GM12878 (cell line): ENCODE measurements around the gene LTB4R. TPM values are rescaled to one million over a fixed set of nuclear protein-coding genes. Genes with fewer than 3 reads are reported as not detected.

Experiments
- ASH2L ChIP-seq: fragments of 300-600, 200-600 bp; sonication (generic); IDR thresholded peaks from 2 replicates; pipeline ENCODE4 v1.6.1; 2017; ENCODE audit warnings: low read depth, mild to moderate bottlenecking, borderline replicate concordance
- ATF7 ChIP-seq: fragments of 450-650 bp; IDR thresholded peaks from 2 replicates; pipeline ENCODE4 v1.6.1; 2016; ENCODE audit warnings: low read depth, mild to moderate bottlenecking
- BCL11A ChIP-seq: IDR thresholded peaks from 2 replicates; pipeline ENCODE4 v1.6.1; 2011; ENCODE audit warnings: low read depth, low read length
- CEBPB ChIP-seq, 2 experiments: fragments of 150-350 bp in 1 of 2; IDR thresholded peaks; 2 replicates each; pipeline ENCODE4 v1.6.1; 2012 to 2014; ENCODE audit warnings: low read depth in 2 of 2, low read length in 2 of 2, borderline replicate concordance in 1 of 2, inconsistent platforms in 1 of 2
- CHD1 ChIP-seq: IDR thresholded peaks from 2 replicates; pipeline ENCODE4 v1.6.1; 2012; ENCODE audit warnings: low read depth, low read length, improper control_type of control experiment
- CREB1 ChIP-seq: IDR thresholded peaks from 2 replicates; pipeline ENCODE4 v1.6.1; 2012; ENCODE audit warnings: low read depth, mild to moderate bottlenecking, inconsistent platforms
- GATAD2B ChIP-seq: fragments of 450-650 bp; conservative IDR thresholded peaks from 2 replicates; pipeline ENCODE4 v1.6.1; 2017; ENCODE audit warnings: low read depth, mild to moderate bottlenecking, moderate library complexity
- IRF3 ChIP-seq: fragments of 450-650 bp; IDR thresholded peaks from 2 replicates; pipeline ENCODE4 v1.6.1; 2014; ENCODE audit warnings: mild to moderate bottlenecking
- JUNB ChIP-seq: IDR thresholded peaks from 2 replicates; pipeline ENCODE4 v1.6.1; 2016; ENCODE audit warnings: antibody characterized with exemption, mild to moderate bottlenecking
- JUND ChIP-seq: IDR thresholded peaks from 2 replicates; pipeline ENCODE4 v1.6.1; 2012; ENCODE audit warnings: low read depth, mild to moderate bottlenecking, low read length, improper control_type of control experiment, moderate library complexity
- LARP7 ChIP-seq: fragments of 450-650 bp; IDR thresholded peaks from 2 replicates; pipeline ENCODE4 v1.6.1; 2017; ENCODE audit warnings: mild to moderate bottlenecking
- MTA3 ChIP-seq: IDR thresholded peaks from 2 replicates; pipeline ENCODE4 v1.6.1; 2012; ENCODE audit warnings: low read length, inconsistent platforms, borderline replicate concordance
- NBN ChIP-seq: fragments of 450-650 bp; IDR thresholded peaks from 2 replicates; pipeline ENCODE4 v1.6.1; 2016
- PBX3 ChIP-seq: IDR thresholded peaks from 2 replicates; pipeline ENCODE4 v1.6.1; 2011; ENCODE audit warnings: mild to moderate bottlenecking, low read depth, low read length, moderate library complexity; ENCODE audit not compliant: insufficient replicate concordance
- PML ChIP-seq: IDR thresholded peaks from 2 replicates; pipeline ENCODE4 v1.6.1; 2012; ENCODE audit warnings: low read length, inconsistent platforms
- POLR2AphosphoS2 ChIP-seq: IDR thresholded peaks from 2 replicates; pipeline ENCODE4 v1.6.1; 2011; ENCODE audit warnings: low read depth, mild to moderate bottlenecking, low read length, improper control_type of control experiment, moderate library complexity
- RELA ChIP-seq: fragments of 450-650 bp; IDR thresholded peaks from 2 replicates; pipeline ENCODE4 v1.8.0; 2014; ENCODE audit warnings: borderline replicate concordance; ENCODE audit not compliant: partially characterized antibody
- REST ChIP-seq: IDR thresholded peaks from 2 replicates; pipeline ENCODE4 v1.6.1; 2012; ENCODE audit warnings: mild to moderate bottlenecking, low read depth, low read length
- USF1 ChIP-seq: IDR thresholded peaks from 2 replicates; pipeline ENCODE4 v1.6.1; 2011; ENCODE audit warnings: borderline replicate concordance, low read depth, mild to moderate bottlenecking, moderate library complexity, mixed read lengths, low read length; ENCODE audit not compliant: insufficient read depth; ENCODE audit errors: extremely low read length
- ZNF24 ChIP-seq: fragments of 450-650 bp; IDR thresholded peaks from 2 replicates; pipeline ENCODE4 v1.6.1; 2017; ENCODE audit warnings: antibody characterized with exemption, mild to moderate bottlenecking
- polyA plus RNA-seq, 11 experiments: library from polyadenylated mRNA; depleted of rRNA in 4 of 11; unstranded in 6 of 11; stranded (reverse) in 5 of 11; fragments of >200 nt; fragmentation: Nextera tagmentation in 4 of 11; fragmentation: Illumina TruSeq in 1 of 11; extraction: Ambion mirVana in 4 of 11; extraction: Trizol in 1 of 11; gene quantifications; 1 replicate in 1 of 11; 2 replicates in 10 of 11; pipeline versions ENCODE4 v1.2.1 to v1.2.3, GENCODE V29; 2011 to 2016; ENCODE audit warnings: inconsistent platforms in 2 of 11, missing spikeins in 2 of 11, low read depth in 1 of 11
- total RNA-seq, 4 experiments: library from RNA; depleted of rRNA in 3 of 4; stranded (reverse); fragments of >200 nt in 3 of 4; fragmentation: Illumina TruSeq in 1 of 4; extraction: Trizol in 1 of 4; gene quantifications; 2 replicates each; pipeline versions ENCODE4 v1.2.1 to v1.2.3, GENCODE V29; 2013 to 2021
- TF ChIP-seq, protein P1 (sequence below): fragments of 450-650 bp; IDR thresholded peaks from 2 replicates; pipeline ENCODE4 v1.6.1; 2017; ENCODE audit warnings: mild to moderate bottlenecking, low read depth, inconsistent platforms; ENCODE audit not compliant: poor library complexity, severe bottlenecking
- TF ChIP-seq, protein P2 (sequence below): IDR thresholded peaks from 2 replicates; pipeline ENCODE4 v1.6.1; 2012; ENCODE audit warnings: low read depth, low read length, improper control_type of control experiment

The LTB4R gene
- total and polyA plus RNA-seq, 10 of the 15 experiments (the other 5 are each of a cell fraction or from before 2014, with no cell fraction given): 1.2 to 14.0 (median 4.0) TPM

DNA sequence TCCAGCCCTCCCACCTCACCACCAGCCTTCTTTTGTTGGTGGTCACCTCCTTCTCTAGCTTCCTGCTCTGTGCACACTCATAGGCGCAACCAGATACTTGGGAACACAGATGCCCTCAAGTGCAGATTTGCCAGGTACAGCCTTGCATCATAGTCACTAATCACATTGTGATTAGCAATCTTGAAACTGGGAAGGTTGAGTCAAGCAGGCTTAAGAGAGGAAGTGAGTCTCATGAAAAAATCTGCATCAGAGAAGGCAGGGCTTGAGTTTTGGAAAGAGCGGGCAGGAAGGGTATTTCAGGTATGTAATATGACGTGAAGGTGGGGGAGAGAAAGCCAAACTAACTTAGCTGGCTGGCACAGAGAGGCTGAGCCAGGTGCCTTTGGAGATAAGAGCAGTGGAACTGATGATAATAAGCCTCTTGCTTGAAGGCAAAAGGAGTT is 37.2 kb upstream of the LTB4R start (continued):
- TF ChIP-seq PML (0 out of 2 replicates have a peak, but pooled peaks have one; percentile 30), BCL11A (peak; percentile 95), CREB1 (peak; percentile 79), JUNB (peak; percentile 96), POLR2AphosphoS2 (no peak), ZNF24 (no peak), MTA3 (no peak; the same call in 1 of the 2 replicates), ASH2L (no peak), PBX3 (no peak), CHD1 (no peak), LARP7 (no peak), IRF3 (no peak), CEBPB (IDR thresholded peaks at IDR 0.05; ENCODE audit: borderline replicate concordance in 1 of 2, low read depth in 2 of 2, low read length in 2 of 2) (peak in 1 of 2 experiments; percentile 64; a peak in 1 of 4 replicates), GATAD2B (peak; percentile 50; the same call in 1 of the 2 replicates), JUND (peak; percentile 78; the same call in 1 of the 2 replicates), RELA (no peak), NBN (peak; percentile 90), REST (no peak), USF1 (no peak), ATF7 (peak; percentile 94)
- TF ChIP-seq, protein P1, sequence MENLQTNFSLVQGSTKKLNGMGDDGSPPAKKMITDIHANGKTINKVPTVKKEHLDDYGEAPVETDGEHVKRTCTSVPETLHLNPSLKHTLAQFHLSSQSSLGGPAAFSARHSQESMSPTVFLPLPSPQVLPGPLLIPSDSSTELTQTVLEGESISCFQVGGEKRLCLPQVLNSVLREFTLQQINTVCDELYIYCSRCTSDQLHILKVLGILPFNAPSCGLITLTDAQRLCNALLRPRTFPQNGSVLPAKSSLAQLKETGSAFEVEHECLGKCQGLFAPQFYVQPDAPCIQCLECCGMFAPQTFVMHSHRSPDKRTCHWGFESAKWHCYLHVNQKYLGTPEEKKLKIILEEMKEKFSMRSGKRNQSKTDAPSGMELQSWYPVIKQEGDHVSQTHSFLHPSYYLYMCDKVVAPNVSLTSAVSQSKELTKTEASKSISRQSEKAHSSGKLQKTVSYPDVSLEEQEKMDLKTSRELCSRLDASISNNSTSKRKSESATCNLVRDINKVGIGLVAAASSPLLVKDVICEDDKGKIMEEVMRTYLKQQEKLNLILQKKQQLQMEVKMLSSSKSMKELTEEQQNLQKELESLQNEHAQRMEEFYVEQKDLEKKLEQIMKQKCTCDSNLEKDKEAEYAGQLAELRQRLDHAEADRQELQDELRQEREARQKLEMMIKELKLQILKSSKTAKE: peak; percentile 52
- TF ChIP-seq, protein P2, sequence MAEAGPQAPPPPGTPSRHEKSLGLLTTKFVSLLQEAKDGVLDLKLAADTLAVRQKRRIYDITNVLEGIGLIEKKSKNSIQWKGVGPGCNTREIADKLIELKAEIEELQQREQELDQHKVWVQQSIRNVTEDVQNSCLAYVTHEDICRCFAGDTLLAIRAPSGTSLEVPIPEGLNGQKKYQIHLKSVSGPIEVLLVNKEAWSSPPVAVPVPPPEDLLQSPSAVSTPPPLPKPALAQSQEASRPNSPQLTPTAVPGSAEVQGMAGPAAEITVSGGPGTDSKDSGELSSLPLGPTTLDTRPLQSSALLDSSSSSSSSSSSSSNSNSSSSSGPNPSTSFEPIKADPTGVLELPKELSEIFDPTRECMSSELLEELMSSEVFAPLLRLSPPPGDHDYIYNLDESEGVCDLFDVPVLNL: no peak
